ENCODE data around the gene ALLC.
"Not testable (repeated sequence)": the region's sequence is repeated elsewhere in the genome, so short reads cannot be mapped to it uniquely, and the experiment has no call there.

- not testable (repeated sequence) for TF ChIP-seq CTCF (conservative IDR thresholded peaks at IDR 0.05; ENCODE audit: low read depth, low read length); EZH2 (IDR thresholded peaks at IDR 0.05; ENCODE audit: low read length, unreplicated experiment)
These were observed 43.3 kb upstream of the ALLC start for GRCh38 chr2:3614743-3615142.

All from PC-3 (cell line).